Neural cell (in vitro differentiated cells): Measurements from ENCODE around the gene MYO5C. TPM values are rescaled to one million over a fixed set of nuclear protein-coding genes. Genes with fewer than 3 reads are reported as not detected.
A peak's percentile ranks its signal among the peaks of the same experiment; 100 is the strongest.

Experiments
- H2AFZ ChIP-seq: fragments of 200-600, 300-800 bp; sonication (generic), shearing (Covaris generic); 2 replicates; pipeline ENCODE4 v1.6.0; 2014; ENCODE audit warnings: low read depth, mild to moderate bottlenecking, antibody characterized with exemption, low read length, moderate library complexity
- H3F3A ChIP-seq: fragments of 200-600 bp; shearing (Covaris generic); 2 replicates; pipeline ENCODE4 v1.6.1; 2016; ENCODE audit warnings: mild to moderate bottlenecking, moderate library complexity, mixed read lengths, antibody characterized with exemption, low read length; ENCODE audit not compliant: insufficient read depth, poor library complexity, severe bottlenecking
- H3K27ac ChIP-seq: fragments of 200-600, 300-800 bp; sonication (generic), shearing (Covaris generic); 2 replicates; pipeline ENCODE4 v1.5.1; 2014; ENCODE audit warnings: mild to moderate bottlenecking, low read length, moderate library complexity
- H3K27me3 ChIP-seq: fragments of 300-800, 200-600 bp; sonication (generic), shearing (Covaris generic); 2 replicates; pipeline ENCODE4 v1.6.0; 2014; ENCODE audit warnings: mild to moderate bottlenecking, low read depth, low read length, moderate library complexity; ENCODE audit not compliant: insufficient read depth
- H3K36me3 ChIP-seq: fragments of 300-800, 200-600 bp; sonication (generic), shearing (Covaris generic); 2 replicates; pipeline ENCODE4 v1.5.1; 2014; ENCODE audit warnings: mild to moderate bottlenecking, antibody characterized with exemption, low read length, moderate library complexity; ENCODE audit not compliant: insufficient read depth
- H3K4me2 ChIP-seq: fragments of 300-800, 200-600 bp; sonication (generic), shearing (Covaris generic); 2 replicates; pipeline ENCODE4 v1.6.0; 2014; ENCODE audit warnings: mild to moderate bottlenecking, low read length
- H3K4me3 ChIP-seq: fragments of 300-800, 200-600 bp; sonication (generic), shearing (Covaris generic); 2 replicates; pipeline ENCODE4 v1.5.1; 2014; ENCODE audit warnings: mild to moderate bottlenecking, low read length, moderate library complexity
- H3K79me2 ChIP-seq: fragments of 200-600 bp; shearing (Covaris generic); replicated peaks from 2 replicates; pipeline ENCODE4 v1.6.0; 2014; ENCODE audit warnings: mild to moderate bottlenecking, low read length, moderate library complexity; ENCODE audit not compliant: insufficient read depth
- H3K9ac ChIP-seq: fragments of 300-800, 200-600 bp; sonication (generic), shearing (Covaris generic); 2 replicates; pipeline ENCODE4 v1.6.1; 2016; ENCODE audit warnings: mild to moderate bottlenecking, low read length, mixed read lengths
- H3K9me2 ChIP-seq: fragments of 200-600 bp; shearing (Covaris generic); 2 replicates; pipeline ENCODE4 v1.6.1; 2016; ENCODE audit warnings: mild to moderate bottlenecking, low read length, mixed read lengths; ENCODE audit not compliant: insufficient read depth
- H3K9me3 ChIP-seq: fragments of 200-600, 300-800 bp; sonication (generic), shearing (Covaris generic); 2 replicates; pipeline ENCODE4 v1.6.1; 2016; ENCODE audit warnings: mild to moderate bottlenecking, mixed run types, low read length, moderate library complexity, mixed read lengths
- H4K20me1 ChIP-seq: fragments of 200-600 bp; shearing (Covaris generic); 2 replicates; pipeline ENCODE4 v1.6.1; 2016; ENCODE audit warnings: mild to moderate bottlenecking, mixed run types; ENCODE audit not compliant: insufficient read depth
- CTCF ChIP-seq: fragments of 450-650 bp; IDR thresholded peaks from 2 replicates; pipeline ENCODE4 v1.5.1; 2014; ENCODE audit warnings: antibody characterized with exemption, mild to moderate bottlenecking, moderate library complexity; ENCODE audit not compliant: poor library complexity, severe bottlenecking
- EP300 ChIP-seq: fragments of 450-650 bp; conservative IDR thresholded peaks from 2 replicates; pipeline ENCODE4 v1.6.1; 2014; ENCODE audit warnings: antibody characterized with exemption, mild to moderate bottlenecking, moderate library complexity; ENCODE audit not compliant: poor library complexity, severe bottlenecking
- EZH2 ChIP-seq: fragments of 200-600, 300-800 bp; shearing (Covaris generic), sonication (generic); IDR thresholded peaks from 2 replicates; pipeline ENCODE4 v1.6.1; 2014; ENCODE audit warnings: antibody characterized with exemption, low read length, borderline replicate concordance, mild to moderate bottlenecking; ENCODE audit not compliant: insufficient read depth, poor library complexity, severe bottlenecking
- MXI1 ChIP-seq: fragments of 450-650 bp; conservative IDR thresholded peaks from 2 replicates; pipeline ENCODE4 v1.6.1; 2014; ENCODE audit warnings: antibody characterized with exemption, mild to moderate bottlenecking; ENCODE audit not compliant: poor library complexity, severe bottlenecking
- POLR2AphosphoS5 ChIP-seq: IDR thresholded peaks from 2 replicates; pipeline ENCODE4 v1.6.1; 2012
- REST ChIP-seq: IDR thresholded peaks from 2 replicates; pipeline ENCODE4 v1.6.1; 2012; ENCODE audit warnings: borderline replicate concordance
- SMC3 ChIP-seq: fragments of 450-650 bp; conservative IDR thresholded peaks from 2 replicates; pipeline ENCODE4 v1.6.1; 2014; ENCODE audit warnings: antibody characterized with exemption, mild to moderate bottlenecking, moderate library complexity; ENCODE audit not compliant: poor library complexity
- TAF1 ChIP-seq: IDR thresholded peaks from 2 replicates; pipeline ENCODE4 v1.6.1; 2012; ENCODE audit warnings: low read depth
- polyA plus RNA-seq: library from polyadenylated mRNA; depleted of rRNA; stranded (reverse); fragments of >200 nt; gene quantifications from 2 replicates; pipeline ENCODE4 v1.2.3, GENCODE V29; 2014

MYO5C gene
- polyA plus RNA-seq, 1 donor from 2014 or later, result 0.77 TPM

GRCh38 chr15:52282418-52282817 is 13.2 kb downstream of the MYO5C start:
- Histone ChIP-seq H3K27ac (no peak overlapping the region), H3K79me2 (no peaks in the 10 kb centered on the region), H2AFZ (no peak overlapping the region), H3K9me3 (no peaks in the 10 kb centered on the region), H4K20me1 (no peaks in the 10 kb centered on the region), H3F3A (no peaks in the 10 kb centered on the region), H3K36me3 (no peaks in the 10 kb centered on the region), H3K9me2 (no peaks in the 10 kb centered on the region), H3K9ac (no peak overlapping the region), H3K27me3 (no peaks in the 10 kb centered on the region), H3K4me3 (no peak overlapping the region), H3K4me2 (no peak overlapping the region)
- TF ChIP-seq CTCF, result no peak
- TF ChIP-seq SMC3, result no peak
- no peak for TF ChIP-seq MXI1
- TF ChIP-seq EP300, result no peak

DNA sequence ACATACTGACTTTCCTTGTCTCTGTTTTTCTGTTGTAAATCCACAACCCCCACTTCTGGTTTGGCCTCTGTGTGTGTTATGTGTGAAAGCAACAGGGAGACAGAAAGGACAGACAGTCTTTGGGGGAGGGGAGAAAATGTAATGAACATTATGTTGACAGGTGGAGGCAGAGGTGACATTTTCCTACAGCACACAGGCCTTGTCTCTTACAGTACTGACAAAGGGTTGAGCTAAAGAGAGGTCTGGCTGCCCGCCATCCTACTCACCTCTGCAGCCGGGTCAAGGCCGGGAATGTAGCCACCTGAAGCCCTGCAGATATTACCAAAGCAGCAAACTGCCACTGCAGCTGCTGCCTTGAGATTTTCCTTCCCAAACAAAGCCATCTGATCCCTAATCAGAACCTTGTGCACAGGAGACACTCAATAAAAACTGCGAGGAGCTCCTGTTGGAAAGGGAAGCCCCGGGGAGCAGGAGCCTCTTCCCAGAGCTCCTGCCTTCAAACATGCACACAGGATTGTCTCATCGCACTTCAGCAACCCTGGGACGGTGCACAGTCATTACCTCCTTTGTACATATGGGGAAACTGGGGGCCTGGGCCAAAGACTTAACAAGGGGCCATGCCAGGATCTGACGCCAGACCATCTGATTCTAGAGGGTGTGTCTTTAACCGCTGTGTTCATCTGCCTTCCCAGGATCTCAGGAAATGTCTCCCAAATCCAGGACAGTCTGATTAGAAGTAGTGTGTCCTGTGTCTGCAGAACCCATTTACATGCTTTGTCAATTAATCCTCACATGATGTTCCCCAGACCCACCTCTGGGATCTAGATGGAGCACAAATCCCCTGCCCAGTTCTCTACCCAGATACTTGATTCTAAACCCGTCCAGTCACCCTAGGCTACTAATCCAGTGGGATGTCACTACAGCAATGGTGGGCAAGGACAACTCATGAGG is 14.2 kb downstream of the MYO5C start:
- Histone ChIP-seq H4K20me1 (no peaks in the 10 kb centered on the region), H3K79me2 (no peaks in the 10 kb centered on the region), H3F3A (no peaks in the 10 kb centered on the region), H3K4me2 (no peak overlapping the region), H3K36me3 (no peaks in the 10 kb centered on the region), H3K9ac (peak overlapping the region; percentile 35), H3K27ac (peak overlapping the region; percentile 51), H2AFZ (peak overlapping the region; percentile 7), H3K9me3 (no peaks in the 10 kb centered on the region), H3K27me3 (no peaks in the 10 kb centered on the region), H3K9me2 (no peaks in the 10 kb centered on the region), H3K4me3 (no peak overlapping the region)
- TF ChIP-seq EP300 (peak; percentile 33), EZH2 (no peak)

DNA sequence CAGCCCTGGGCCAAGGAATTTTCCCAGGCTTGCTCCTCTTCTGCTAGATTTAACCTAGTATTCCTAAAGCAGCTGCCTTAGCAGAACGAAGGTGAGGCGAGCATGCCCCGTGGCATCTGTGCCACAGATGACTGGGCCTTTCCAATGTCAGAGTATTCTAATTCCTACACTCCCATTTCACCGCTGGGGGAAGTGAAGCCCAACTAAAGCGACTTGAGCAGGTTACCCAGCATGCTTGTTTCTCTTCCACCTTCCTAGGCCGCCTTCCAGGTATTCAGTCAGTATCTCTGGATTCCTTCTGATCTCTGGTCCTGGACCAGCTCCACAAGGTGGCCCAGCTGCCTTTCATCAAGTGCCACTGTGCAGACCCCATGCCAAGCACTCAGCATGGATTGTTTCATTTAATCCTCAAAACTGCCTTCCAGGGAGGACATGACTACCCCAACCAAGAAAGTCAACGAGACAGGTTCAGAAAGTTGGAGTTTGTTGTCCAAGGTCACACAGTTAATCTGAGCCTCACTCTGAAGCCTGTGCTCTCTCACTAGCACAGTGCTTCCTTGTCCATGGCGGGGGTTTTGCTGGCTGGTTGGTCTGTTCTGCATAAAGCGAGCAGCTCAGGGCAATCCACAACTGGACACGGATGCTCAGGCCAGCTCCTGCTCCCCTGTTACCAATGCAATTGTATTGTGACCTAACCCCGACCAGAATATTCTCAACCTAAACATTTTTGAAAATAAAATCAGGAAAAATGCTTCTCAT is 15.1 kb downstream of the MYO5C start:
- Histone ChIP-seq H3K4me3 (no peak overlapping the region), H3K9ac (peak overlapping the region; percentile 35), H3F3A (no peaks in the 10 kb centered on the region), H3K4me2 (no peak overlapping the region), H3K79me2 (no peaks in the 10 kb centered on the region), H3K27ac (no peak overlapping the region), H2AFZ (peak overlapping the region; percentile 7), H4K20me1 (no peaks in the 10 kb centered on the region), H3K9me2 (no peaks in the 10 kb centered on the region), H3K36me3 (no peaks in the 10 kb centered on the region), H3K27me3 (no peaks in the 10 kb centered on the region), H3K9me3 (no peaks in the 10 kb centered on the region)
- TF ChIP-seq POLR2AphosphoS5 (no peak), TAF1 (no peak), SMC3 (no peak), MXI1 (no peak), CTCF (no peak), EP300 (no peak), REST (no peak)
